NCI-H2081 (cell line): ENCODE results near the gene ENGASE.
A peak's percentile ranks its signal among the peaks of the same experiment; 100 is the strongest.

Experiments used
- DNase-seq, 2 experiments: peaks; one replicate each; lab custom pipeline; 2025; lab: John Stamatoyannopoulos, UW

The ENGASE gene

GRCh38 chr17:79080761-79081290 lies 6.2 kb downstream of the ENGASE start:
- DNase-seq = no peak

- no peak for DNase-seq
These were observed 7.1 kb downstream of the ENGASE start for GRCh38 chr17:79081571-79082276.

- DNase-seq = peak; percentile 42 to 44
These were observed 7.9 kb downstream of the ENGASE start for GRCh38 chr17:79082311-79083190.

GRCh38 chr17:79083191-79083971 lies 8.8 kb downstream of the ENGASE start:
- no peak for DNase-seq

GRCh38 chr17:79084291-79085153 lies 9.9 kb downstream of the ENGASE start:
- no peak for DNase-seq

- DNase-seq = no peak
These were observed 10.7 kb downstream of the ENGASE start for GRCh38 chr17:79085154-79085920.

GRCh38 chr17:79085921-79086551 lies 11.4 kb downstream of the ENGASE start:
- DNase-seq = no peak

- no peak for DNase-seq
These were observed 12.2 kb downstream of the ENGASE start for GRCh38 chr17:79086609-79087427.

- DNase-seq = peak; percentile 61 to 65
These were observed 13.0 kb downstream of the ENGASE start for GRCh38 chr17:79087428-79088143.

- DNase-seq = no peak
These were observed 13.8 kb downstream of the ENGASE start for GRCh38 chr17:79088247-79088996.

GRCh38 chr17:79088997-79089328 lies 14.3 kb downstream of the ENGASE start:
- no peak for DNase-seq

- DNase-seq = no peak
These were observed 15.3 kb downstream of the ENGASE start for GRCh38 chr17:79089720-79090442.

- no peak for DNase-seq
These were observed 16.0 kb downstream of the ENGASE start for GRCh38 chr17:79090443-79091225.

- no peak for DNase-seq
These were observed 16.6 kb downstream of the ENGASE start for GRCh38 chr17:79091226-79091670.

GRCh38 chr17:79092567-79092966 lies 17.9 kb downstream of the ENGASE start:
- no peak for DNase-seq

GRCh38 chr17:79093270-79093669 lies 18.6 kb downstream of the ENGASE start:
- no peak for DNase-seq
